H1 (cell line): Measurements from ENCODE around the gene SLC15A4. TPM values are rescaled to one million over a fixed set of nuclear protein-coding genes. Genes with fewer than 3 reads are reported as not detected.

ENCODE experiments used
- CHD1 ChIP-seq: IDR thresholded peaks from 2 replicates; pipeline ENCODE4 v1.6.1; 2012; ENCODE audit warnings: low read depth, low read length, improper control_type of control experiment
- POLR2A ChIP-seq, 2 experiments: IDR thresholded peaks; 1 replicate in 1 of 2; 2 replicates in 1 of 2; pipeline ENCODE4 v1.6.1; 2011; ENCODE audit warnings: low read depth in 2 of 2, low read length in 2 of 2, mild to moderate bottlenecking in 2 of 2; ENCODE audit errors: control extremely low read depth in 1 of 2
- RFX5 ChIP-seq: IDR thresholded peaks from 2 replicates; pipeline ENCODE4 v1.6.1; 2011; ENCODE audit warnings: low read depth, low read length, improper control_type of control experiment, borderline replicate concordance
- RXRA ChIP-seq: IDR thresholded peaks from 2 replicates; pipeline ENCODE4 v1.6.1; 2011; ENCODE audit warnings: low read depth, mild to moderate bottlenecking, low read length, moderate library complexity; ENCODE audit not compliant: insufficient read depth
- SAP30 ChIP-seq: fragments of 300-600 bp; sonication (generic); IDR thresholded peaks from 2 replicates; pipeline ENCODE4 v1.7.1; 2012; ENCODE audit warnings: low read length, moderate library complexity, mild to moderate bottlenecking, inconsistent platforms; ENCODE audit not compliant: insufficient read depth, insufficient replicate concordance
- SIRT6 ChIP-seq: IDR thresholded peaks from one replicate; pipeline ENCODE4 v1.7.1; 2012; ENCODE audit warnings: low read length, inconsistent platforms
- TBP ChIP-seq: IDR thresholded peaks from 2 replicates; pipeline ENCODE4 v1.6.1; 2011; ENCODE audit warnings: low read depth, low read length, improper control_type of control experiment
- YY1 ChIP-seq: IDR thresholded peaks from 2 replicates; pipeline ENCODE4 v1.6.1; 2011; ENCODE audit warnings: low read depth, mild to moderate bottlenecking, low read length
- polyA plus RNA-seq, 7 experiments: library from polyadenylated mRNA; depleted of rRNA in 3 of 7; stranded (reverse) in 5 of 7; unstranded in 2 of 7; fragments of >200 nt in 5 of 7; fragments of 200-250 nt in 2 of 7; gene quantifications; 1 replicate in 5 of 7; 2 replicates in 1 of 7; 4 replicates in 1 of 7; pipeline versions ENCODE4 v1.2.1 to v1.2.3, GENCODE V29; 2011 to 2013; ENCODE audit warnings: missing spikeins in 2 of 7, mixed read lengths in 2 of 7
- total RNA-seq: library from RNA; stranded (reverse); fragmentation: NEBNext Ultra II Directional; extraction: Animal tissue kit (Norgen Biotek cat#: 25700); gene quantifications from 2 replicates; pipeline ENCODE4 v1.2.1, GENCODE V29; 2021
- TF ChIP-seq, protein P1 (sequence below): fragments of 300-600 bp; sonication (generic); IDR thresholded peaks from 2 replicates; pipeline ENCODE4 v1.7.1; 2012; ENCODE audit warnings: low read length, moderate library complexity, mild to moderate bottlenecking, inconsistent platforms; ENCODE audit not compliant: insufficient replicate concordance
- TF ChIP-seq, protein P2 (sequence below): IDR thresholded peaks from 2 replicates; pipeline ENCODE4 v1.6.1; 2011; ENCODE audit warnings: low read depth, mild to moderate bottlenecking, low read length; ENCODE audit not compliant: insufficient read depth

The SLC15A4 gene
- total and polyA plus RNA-seq, 2 of the 8 experiments (the other 6 are each of a cell fraction or from before 2014, with no cell fraction given) = 22.7 to 26.6 TPM

DNA sequence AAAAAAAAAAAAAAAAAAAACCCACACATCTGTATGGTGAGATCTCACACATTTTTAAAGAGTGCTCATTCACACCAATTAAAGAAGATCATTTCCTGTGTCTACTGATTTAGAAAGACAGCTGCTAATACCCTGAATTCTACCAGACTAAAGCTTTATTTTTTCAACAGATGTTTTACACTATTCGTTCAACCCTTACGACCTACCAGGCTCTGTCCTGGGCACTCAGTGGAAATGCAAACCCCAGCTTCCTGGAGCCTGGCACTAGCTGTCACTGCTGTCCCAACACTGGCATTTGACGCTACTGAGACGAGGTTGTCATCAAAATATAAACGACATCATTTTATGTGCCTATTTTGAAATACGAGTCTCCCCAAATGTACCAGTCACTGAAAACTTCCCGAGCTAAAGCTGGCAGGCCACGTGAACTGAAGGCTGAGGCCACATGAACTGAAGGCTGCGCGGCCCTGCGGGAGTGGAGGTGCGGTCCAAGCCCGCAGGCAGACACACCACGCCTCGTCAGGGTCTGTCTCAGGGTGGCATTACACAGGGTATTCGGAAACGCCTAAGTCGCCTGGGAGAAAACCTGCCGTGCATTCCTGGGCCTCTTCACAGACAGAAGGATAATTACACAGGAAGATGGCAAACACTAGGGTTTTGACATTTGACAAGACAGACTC, 27.2 kb downstream of the SLC15A4 start (continued):
- TF ChIP-seq, protein P1, sequence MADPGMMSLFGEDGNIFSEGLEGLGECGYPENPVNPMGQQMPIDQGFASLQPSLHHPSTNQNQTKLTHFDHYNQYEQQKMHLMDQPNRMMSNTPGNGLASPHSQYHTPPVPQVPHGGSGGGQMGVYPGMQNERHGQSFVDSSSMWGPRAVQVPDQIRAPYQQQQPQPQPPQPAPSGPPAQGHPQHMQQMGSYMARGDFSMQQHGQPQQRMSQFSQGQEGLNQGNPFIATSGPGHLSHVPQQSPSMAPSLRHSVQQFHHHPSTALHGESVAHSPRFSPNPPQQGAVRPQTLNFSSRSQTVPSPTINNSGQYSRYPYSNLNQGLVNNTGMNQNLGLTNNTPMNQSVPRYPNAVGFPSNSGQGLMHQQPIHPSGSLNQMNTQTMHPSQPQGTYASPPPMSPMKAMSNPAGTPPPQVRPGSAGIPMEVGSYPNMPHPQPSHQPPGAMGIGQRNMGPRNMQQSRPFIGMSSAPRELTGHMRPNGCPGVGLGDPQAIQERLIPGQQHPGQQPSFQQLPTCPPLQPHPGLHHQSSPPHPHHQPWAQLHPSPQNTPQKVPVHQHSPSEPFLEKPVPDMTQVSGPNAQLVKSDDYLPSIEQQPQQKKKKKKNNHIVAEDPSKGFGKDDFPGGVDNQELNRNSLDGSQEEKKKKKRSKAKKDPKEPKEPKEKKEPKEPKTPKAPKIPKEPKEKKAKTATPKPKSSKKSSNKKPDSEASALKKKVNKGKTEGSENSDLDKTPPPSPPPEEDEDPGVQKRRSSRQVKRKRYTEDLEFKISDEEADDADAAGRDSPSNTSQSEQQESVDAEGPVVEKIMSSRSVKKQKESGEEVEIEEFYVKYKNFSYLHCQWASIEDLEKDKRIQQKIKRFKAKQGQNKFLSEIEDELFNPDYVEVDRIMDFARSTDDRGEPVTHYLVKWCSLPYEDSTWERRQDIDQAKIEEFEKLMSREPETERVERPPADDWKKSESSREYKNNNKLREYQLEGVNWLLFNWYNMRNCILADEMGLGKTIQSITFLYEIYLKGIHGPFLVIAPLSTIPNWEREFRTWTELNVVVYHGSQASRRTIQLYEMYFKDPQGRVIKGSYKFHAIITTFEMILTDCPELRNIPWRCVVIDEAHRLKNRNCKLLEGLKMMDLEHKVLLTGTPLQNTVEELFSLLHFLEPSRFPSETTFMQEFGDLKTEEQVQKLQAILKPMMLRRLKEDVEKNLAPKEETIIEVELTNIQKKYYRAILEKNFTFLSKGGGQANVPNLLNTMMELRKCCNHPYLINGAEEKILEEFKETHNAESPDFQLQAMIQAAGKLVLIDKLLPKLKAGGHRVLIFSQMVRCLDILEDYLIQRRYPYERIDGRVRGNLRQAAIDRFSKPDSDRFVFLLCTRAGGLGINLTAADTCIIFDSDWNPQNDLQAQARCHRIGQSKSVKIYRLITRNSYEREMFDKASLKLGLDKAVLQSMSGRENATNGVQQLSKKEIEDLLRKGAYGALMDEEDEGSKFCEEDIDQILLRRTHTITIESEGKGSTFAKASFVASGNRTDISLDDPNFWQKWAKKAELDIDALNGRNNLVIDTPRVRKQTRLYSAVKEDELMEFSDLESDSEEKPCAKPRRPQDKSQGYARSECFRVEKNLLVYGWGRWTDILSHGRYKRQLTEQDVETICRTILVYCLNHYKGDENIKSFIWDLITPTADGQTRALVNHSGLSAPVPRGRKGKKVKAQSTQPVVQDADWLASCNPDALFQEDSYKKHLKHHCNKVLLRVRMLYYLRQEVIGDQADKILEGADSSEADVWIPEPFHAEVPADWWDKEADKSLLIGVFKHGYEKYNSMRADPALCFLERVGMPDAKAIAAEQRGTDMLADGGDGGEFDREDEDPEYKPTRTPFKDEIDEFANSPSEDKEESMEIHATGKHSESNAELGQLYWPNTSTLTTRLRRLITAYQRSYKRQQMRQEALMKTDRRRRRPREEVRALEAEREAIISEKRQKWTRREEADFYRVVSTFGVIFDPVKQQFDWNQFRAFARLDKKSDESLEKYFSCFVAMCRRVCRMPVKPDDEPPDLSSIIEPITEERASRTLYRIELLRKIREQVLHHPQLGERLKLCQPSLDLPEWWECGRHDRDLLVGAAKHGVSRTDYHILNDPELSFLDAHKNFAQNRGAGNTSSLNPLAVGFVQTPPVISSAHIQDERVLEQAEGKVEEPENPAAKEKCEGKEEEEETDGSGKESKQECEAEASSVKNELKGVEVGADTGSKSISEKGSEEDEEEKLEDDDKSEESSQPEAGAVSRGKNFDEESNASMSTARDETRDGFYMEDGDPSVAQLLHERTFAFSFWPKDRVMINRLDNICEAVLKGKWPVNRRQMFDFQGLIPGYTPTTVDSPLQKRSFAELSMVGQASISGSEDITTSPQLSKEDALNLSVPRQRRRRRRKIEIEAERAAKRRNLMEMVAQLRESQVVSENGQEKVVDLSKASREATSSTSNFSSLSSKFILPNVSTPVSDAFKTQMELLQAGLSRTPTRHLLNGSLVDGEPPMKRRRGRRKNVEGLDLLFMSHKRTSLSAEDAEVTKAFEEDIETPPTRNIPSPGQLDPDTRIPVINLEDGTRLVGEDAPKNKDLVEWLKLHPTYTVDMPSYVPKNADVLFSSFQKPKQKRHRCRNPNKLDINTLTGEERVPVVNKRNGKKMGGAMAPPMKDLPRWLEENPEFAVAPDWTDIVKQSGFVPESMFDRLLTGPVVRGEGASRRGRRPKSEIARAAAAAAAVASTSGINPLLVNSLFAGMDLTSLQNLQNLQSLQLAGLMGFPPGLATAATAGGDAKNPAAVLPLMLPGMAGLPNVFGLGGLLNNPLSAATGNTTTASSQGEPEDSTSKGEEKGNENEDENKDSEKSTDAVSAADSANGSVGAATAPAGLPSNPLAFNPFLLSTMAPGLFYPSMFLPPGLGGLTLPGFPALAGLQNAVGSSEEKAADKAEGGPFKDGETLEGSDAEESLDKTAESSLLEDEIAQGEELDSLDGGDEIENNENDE = no peak
- TF ChIP-seq POLR2A (IDR thresholded peaks at IDR 0.05; ENCODE audit: control extremely low read depth in 1 of 2, low read depth in 2 of 2, low read length in 2 of 2) (no peak), SIRT6 (no peak), RFX5 (no peak), RXRA (no peak), YY1 (no peak), CHD1 (no peak), SAP30 (no peak), TBP (no peak)
- TF ChIP-seq, protein P2, sequence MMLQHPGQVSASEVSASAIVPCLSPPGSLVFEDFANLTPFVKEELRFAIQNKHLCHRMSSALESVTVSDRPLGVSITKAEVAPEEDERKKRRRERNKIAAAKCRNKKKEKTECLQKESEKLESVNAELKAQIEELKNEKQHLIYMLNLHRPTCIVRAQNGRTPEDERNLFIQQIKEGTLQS = no peak
